H4 (cell line): ENCODE data around the gene SCN7A. TPM values are rescaled to one million over a fixed set of nuclear protein-coding genes. Genes with fewer than 3 reads are reported as not detected.

Experiments
- DNase-seq: peaks from one replicate; pipeline ENCODE4 v3.0.0-alpha.2; 2015; ENCODE audit warnings: low spot score
- total RNA-seq: library from RNA; depleted of rRNA; stranded (reverse); fragments of >200 nt; shearing (Covaris generic); gene quantifications from 2 replicates; pipeline ENCODE4 v1.2.3, GENCODE V29; 2014

The SCN7A gene
- total RNA-seq, 1 experiment from 2014 or later: not detected

DNA sequence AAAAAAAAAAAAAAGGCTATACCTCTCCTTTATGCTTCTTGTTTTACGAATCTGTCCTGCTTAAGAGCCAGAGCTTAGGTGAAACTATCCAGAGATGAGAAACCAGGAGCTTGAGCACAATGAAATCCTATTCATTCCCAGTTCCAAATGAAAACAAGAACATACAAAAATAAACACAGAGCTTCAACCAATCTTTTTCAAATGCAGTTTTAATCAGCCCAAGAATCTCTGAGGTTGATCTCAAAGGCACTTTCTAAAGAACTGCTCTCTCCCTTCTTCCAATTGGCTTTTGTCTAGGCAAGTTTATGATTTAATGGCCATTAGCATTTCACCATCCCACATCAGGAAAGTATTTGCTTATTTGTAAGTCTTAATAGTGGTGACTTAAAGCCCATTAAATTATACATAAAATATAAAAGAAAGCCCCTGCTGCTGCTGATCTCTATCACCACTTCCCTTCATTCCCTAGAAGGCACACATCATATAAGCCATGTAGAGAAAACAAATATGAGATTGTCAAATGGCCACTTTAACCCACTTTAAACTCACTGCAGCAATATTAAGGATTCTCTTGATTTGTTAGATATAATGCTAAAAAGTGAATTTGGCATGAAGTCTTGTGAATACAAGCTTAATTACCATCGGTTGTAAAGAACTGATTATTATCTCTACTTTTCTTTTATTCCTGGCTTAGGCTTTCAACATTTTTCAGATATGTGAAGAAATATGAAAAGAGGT is 89.0 kb downstream of the SCN7A start:
- peak; percentile 35 for DNase-seq

- no peak for DNase-seq
Observed at GRCh38 chr2:166394245-166394644, 99.8 kb downstream of the SCN7A start.

GRCh38 chr2:166393008-166393407 is 101.0 kb downstream of the SCN7A start:
- DNase-seq: no peak

GRCh38 chr2:166388481-166389070 is 105.5 kb downstream of the SCN7A start:
- no peak for DNase-seq

DNA sequence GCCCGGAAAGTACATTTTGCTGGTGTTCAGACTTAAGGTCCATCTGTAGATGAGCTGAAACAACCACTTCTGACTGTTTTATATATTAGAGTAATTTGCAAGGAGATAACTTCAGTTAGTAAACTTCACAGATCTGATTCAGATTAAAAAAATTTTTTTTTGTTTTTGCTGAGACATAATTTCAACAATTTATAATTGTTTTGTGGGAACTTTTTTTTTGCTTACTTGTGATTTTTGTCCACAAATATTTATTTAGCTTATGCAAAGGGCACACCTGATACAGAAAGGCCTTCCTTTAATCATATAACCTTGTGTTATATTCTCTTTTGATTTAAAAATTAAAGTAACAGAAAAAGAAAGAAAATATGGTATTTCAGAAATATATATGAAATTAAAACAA is 108.7 kb downstream of the SCN7A start:
- DNase-seq: no peak

GRCh38 chr2:166384774-166385173 is 109.3 kb downstream of the SCN7A start:
- peak; percentile 10 for DNase-seq

DNA sequence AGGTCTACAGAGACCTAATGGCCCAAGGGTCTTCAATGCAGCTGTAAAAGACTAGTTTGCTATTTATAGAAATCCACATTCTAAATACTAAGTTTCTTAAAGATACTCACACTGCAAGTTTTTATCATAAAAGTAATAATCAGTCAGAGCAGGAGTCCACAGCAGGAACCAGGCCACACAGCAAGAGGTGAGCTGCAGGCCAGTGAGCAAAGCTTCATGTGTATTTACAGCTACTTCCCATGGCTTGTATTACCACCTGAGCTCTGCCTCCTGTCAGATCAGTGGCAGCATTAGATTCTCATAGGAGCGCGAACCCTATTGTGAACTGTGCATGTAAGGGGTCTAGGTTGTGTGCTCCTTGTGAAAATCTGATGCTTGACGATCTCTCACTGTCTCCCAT is 111.6 kb downstream of the SCN7A start:
- DNase-seq: no peak

DNA sequence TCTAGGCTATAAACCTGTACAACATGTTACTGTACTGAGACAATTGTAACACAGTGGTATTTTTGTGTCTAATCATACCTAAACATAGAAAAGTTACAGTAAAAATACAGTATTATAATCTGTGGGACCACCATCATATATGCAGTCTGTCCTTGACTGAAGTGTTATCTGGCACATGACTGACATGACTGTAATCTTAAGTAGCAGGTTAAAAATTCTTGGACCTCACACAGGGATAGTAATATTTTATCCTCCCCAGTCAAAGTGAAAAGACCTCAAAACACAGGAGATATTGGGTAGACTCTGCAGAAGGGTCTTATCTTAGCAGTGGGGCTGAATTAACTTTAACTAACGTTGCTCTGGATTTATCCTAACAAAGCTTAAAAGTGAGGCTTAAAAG is 113.4 kb downstream of the SCN7A start:
- DNase-seq: no peak

GRCh38 chr2:166376873-166377272 is 117.2 kb downstream of the SCN7A start:
- no peak for DNase-seq

DNA sequence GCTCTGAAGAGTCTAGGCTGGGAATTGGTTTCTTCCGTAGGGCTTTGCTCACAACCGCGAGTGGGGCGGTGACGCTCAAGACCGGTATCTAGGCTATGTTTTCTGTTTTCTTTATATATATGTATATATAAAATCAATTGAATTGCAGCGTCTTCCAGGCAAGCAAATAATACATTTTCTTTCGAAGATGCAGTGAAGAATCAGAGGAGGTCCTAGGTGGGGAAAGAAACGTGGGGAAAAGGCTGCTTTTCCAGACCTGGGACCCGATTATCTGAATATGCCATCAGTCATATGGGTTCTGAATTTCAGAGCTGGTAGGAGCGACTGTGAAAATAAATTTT is 117.6 kb downstream of the SCN7A start:
- no peak for DNase-seq

- peak; percentile 80 for DNase-seq
Observed at GRCh38 chr2:166375736-166376487, 118.1 kb downstream of the SCN7A start, which contains the start of gene SCN9A. Gene SCN9A, minus strand, starts transcription at chr2:166375944. Its CDS starts 64,188 bp downstream, at chr2:166311756.

DNA sequence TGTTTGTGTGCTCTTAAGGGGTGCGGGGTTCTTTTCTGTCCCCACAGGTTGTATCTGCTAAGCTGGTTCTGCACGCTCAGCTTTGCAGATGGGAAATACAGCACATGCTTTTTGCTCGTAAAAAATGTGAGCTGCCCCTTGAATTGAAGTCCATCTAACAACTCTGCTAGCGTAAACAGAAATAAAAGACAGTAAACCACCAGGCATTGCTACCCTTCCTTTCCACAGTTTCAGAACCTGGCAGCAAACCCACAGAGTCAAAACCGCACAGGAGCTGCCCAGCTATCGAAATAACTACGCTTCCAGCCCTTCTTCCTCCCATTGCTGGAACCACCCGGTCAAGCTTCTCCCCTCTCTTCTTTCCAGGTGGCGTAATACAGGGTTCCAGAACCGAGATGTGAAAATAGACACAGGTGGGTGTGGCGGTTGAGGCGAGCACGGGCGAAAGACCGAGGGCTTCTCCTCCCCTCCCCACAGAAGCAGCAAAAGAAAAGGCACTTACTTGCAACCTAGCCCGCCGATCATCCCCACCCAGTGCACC is 118.8 kb downstream of the SCN7A start:
- DNase-seq: peak; percentile 36

DNA sequence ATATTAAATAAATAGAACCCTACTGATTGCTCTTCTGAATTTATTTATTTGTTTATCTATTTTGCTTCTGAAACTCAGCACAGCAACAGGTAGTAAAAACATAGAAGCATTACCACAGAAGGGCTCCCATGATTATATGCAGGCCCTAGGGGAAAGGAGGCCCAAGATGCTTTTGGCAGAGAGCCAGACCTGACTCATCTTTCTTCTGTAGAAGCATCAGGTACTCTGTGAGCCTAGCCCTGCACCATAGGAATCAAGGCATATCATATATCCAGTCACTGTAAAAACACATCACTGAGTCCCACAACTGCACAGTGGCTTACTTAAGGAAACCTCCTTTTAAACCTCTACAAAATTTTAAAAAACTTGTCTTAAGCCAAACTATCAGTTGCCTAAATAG is 120.1 kb downstream of the SCN7A start:
- peak; percentile 26 for DNase-seq

DNA sequence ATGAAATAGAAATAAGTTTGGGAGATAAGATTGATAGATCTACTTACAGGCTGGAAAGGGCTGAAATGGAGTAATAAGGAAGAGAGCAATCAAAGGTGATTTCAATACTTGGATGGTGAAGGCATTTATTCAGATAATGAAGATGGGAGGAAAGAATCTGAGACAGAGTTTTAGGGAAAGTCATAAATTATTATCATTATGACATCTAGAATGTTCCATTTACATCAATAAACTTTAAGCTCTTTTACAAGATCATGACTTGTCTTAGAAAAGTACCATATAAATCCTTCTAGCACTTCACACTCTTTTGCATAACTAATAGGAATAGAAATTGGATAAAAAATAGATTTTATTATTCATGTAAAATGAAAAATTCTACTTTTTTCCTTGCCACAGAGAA is 120.5 kb downstream of the SCN7A start:
- DNase-seq: no peak

DNA sequence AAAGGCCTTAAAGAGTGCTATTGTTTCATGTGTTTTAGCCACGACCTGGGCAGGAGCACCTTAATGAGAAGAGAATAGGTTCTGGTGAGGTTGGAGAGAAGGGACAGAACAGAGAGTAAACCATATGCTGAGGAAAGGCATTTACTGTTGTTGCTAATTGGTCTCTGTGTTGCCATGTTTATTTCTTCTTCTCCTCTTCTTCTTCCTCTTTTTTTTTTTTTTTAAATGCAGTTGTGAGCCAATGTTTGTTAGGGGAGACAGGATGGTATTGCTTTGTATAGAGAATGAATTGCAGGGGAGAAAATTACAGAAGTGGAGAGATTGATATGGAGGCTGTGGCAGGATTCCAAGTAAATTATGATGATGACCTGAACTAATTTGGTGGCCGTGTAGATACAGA is 120.9 kb downstream of the SCN7A start:
- DNase-seq: no peak

- DNase-seq: no peak
Observed at GRCh38 chr2:166372046-166372445, 122.0 kb downstream of the SCN7A start.

DNA sequence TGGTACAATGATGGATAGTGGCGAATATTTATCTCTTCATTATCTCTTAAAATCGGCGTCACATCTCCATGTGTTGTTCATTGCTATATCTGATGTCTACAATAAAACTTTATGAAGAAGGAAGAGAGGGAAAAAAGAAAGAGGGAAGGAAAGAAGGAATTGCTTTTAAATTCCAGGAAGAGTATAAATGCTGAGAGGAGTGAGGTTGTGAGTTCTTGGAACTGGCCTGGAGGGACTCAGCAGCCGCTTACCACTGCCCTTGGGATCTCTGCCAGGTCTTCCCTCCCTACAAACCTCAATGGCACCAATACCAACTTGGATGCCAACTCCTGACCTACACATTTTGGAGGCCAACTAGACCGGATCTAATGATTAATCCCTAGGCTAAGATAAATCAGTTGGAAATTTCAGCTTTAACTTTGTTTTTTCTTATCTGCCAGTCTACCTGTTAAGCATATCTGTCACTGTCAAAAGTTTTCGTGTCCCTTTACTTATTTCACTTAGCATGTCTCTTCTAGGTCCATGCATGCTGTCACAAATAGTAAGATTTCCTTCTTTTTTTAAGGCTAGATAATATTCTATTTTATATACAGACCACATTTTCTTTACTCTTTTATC is 128.1 kb downstream of the SCN7A start:
- peak; percentile 39 for DNase-seq

- DNase-seq: no peak
Observed at GRCh38 chr2:166365239-166365638, 128.8 kb downstream of the SCN7A start.

- no peak for DNase-seq
Observed at GRCh38 chr2:166364476-166365161, 129.4 kb downstream of the SCN7A start.

DNA sequence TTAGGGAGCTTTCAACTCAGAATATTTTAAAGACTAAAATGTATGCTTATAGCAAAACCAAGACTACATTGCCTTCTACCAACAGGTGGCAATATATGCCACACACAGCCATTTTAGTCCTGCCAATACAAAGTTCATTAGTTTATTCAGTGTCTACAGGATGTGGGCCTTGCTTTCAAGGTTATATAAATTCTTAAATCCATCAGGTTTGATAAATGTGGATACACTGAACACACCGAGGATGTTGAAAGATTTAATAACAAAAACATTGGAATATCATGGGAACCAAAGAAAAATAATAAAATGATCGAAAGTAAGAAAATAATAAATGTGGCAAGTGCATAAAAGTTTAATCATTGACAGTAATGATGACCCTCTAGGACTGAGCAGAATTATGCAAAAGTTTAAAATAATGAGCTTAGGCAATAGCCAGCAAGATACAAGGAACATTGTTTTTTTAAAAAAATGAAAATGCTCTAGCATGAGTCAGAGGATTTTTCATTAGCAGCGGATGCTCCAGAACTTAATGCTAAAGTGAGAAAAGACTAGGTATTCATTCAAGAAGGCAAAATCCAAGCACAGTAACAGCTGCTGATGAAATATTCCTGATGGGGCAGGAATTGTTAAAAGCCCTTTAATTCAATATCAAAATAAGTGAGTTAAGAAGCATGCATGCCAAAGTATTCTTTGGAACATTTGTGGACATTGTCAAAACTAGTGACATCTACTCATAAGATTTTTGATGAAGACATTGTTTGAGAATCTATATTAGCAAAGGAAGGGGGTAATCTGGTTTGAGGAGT is 132.5 kb downstream of the SCN7A start:
- peak; percentile 48 for DNase-seq

GRCh38 chr2:166360906-166361305 is 133.1 kb downstream of the SCN7A start:
- no peak for DNase-seq
